K562 (cell line): ENCODE data around the gene RPL27A. TPM values are rescaled to one million over a fixed set of nuclear protein-coding genes. Genes with fewer than 3 reads are reported as not detected.

Experiments used
- ATAC-seq: fragments of 200-7000 bp; cut with Tn5 transposase; 3 replicates; pipeline ENCODE4 v1.9.1; 2020; ENCODE audit warnings: moderate library complexity
- BruUV-seq: library from RNA; stranded (reverse); fragments of 400-500 nt; replicated peaks from 2 replicates; lab custom pipeline; 2021; lab: Mats Ljungman, UMichigan
- CTCF ChIA-PET: fragments of 300-600 bp; formaldehyde crosslinking; extraction: SDS; loops from one replicate; lab custom pipeline; 2021; ENCODE audit warnings: low intra/inter-chr PET ratio; lab: Yijun Ruan, JAX
- POLR2A ChIA-PET: fragments of 300-600, 350-650 bp; sonication (Branson Sonifier 250); formaldehyde crosslinking; extraction: SDS; loops from one replicate; lab custom pipeline; 2021; ENCODE audit warnings: antibody characterized with exemption, inconsistent platforms; lab: Yijun Ruan, JAX
- DNase-seq, 4 experiments: peaks; one replicate each; pipeline versions ENCODE4 v3.0.0 to v3.0.0-alpha.2; 2011 to 2018; ENCODE audit warnings: low spot score in 3 of 4, mixed read lengths in 3 of 4; ENCODE audit errors: extremely low read depth in 1 of 4
- FAIRE-seq: peaks from 2 replicates; lab custom pipeline; 2011; peaks lifted over from hg19 to GRCh38; lab: Jason Lieb, UNC
- H2AFZ ChIP-seq: 2 replicates; pipeline ENCODE4 v1.6.0; 2011; ENCODE audit warnings: low read depth, low read length, control low read depth, inconsistent platforms
- H3K27ac ChIP-seq: fragments of 200-600 bp; 3 replicates; pipeline ENCODE4 v1.8.0; 2011; ENCODE audit warnings: low read depth, mild to moderate bottlenecking, control low read depth, inconsistent platforms, low read length, moderate library complexity, mixed read lengths; ENCODE audit errors: extremely low read depth
- H3K27me3 ChIP-seq, 2 experiments: fragments of 300-600 bp in 1 of 2; 2 replicates in 1 of 2; 3 replicates in 1 of 2; pipeline versions ENCODE4 v1.6.0 to v1.8.0; 2011; ENCODE audit warnings: inconsistent platforms in 2 of 2, low read length in 2 of 2, mild to moderate bottlenecking in 1 of 2, mixed read lengths in 1 of 2, moderate library complexity in 1 of 2; ENCODE audit not compliant: control insufficient read depth in 2 of 2, insufficient read depth in 2 of 2
- H3K36me3 ChIP-seq: fragments of 300-600 bp; 3 replicates; pipeline ENCODE4 v1.8.0; 2011; ENCODE audit warnings: mild to moderate bottlenecking, low read length, inconsistent platforms; ENCODE audit not compliant: control insufficient read depth, insufficient read depth
- H3K4me1 ChIP-seq, 2 experiments: fragments of 200-600 bp in 1 of 2; replicated peaks in 1 of 2; 2 replicates in 1 of 2; 3 replicates in 1 of 2; pipeline versions ENCODE4 v1.5.1 to v1.8.0; 2011; ENCODE audit warnings: inconsistent platforms in 2 of 2, low read length in 2 of 2, mild to moderate bottlenecking in 1 of 2, mixed read lengths in 1 of 2, moderate library complexity in 1 of 2; ENCODE audit not compliant: control insufficient read depth in 2 of 2, insufficient read depth in 2 of 2
- H3K4me2 ChIP-seq: 2 replicates; pipeline ENCODE4 v1.6.1; 2011; ENCODE audit warnings: low read length, control low read depth, inconsistent platforms, mixed read lengths; ENCODE audit not compliant: insufficient read depth
- H3K4me3 ChIP-seq: fragments of 200-600 bp; sonication (generic), shearing (Covaris generic); 2 replicates; pipeline ENCODE4 v1.5.1; 2016; ENCODE audit warnings: control low read depth, inconsistent platforms
- H3K79me2 ChIP-seq: fragments of 200-600 bp; 3 replicates; pipeline ENCODE4 v1.8.0; 2011; ENCODE audit warnings: low read length, inconsistent platforms; ENCODE audit not compliant: control insufficient read depth, insufficient read depth
- H3K9ac ChIP-seq, 2 experiments: 2 replicates each; pipeline versions ENCODE4 v1.6.0 to v1.6.1; 2011; ENCODE audit warnings: low read depth in 2 of 2, low read length in 2 of 2, control low read depth in 1 of 2, inconsistent platforms in 1 of 2, mild to moderate bottlenecking in 1 of 2, mixed read lengths in 1 of 2; ENCODE audit not compliant: insufficient read depth in 1 of 2
- H3K9me1 ChIP-seq: one replicate; pipeline ENCODE4 v1.6.0; 2011; ENCODE audit warnings: inconsistent platforms, mild to moderate bottlenecking, low read length, moderate library complexity; ENCODE audit not compliant: control insufficient read depth, insufficient read depth
- H3K9me3 ChIP-seq: replicated peaks from 2 replicates; pipeline ENCODE4 v1.5.1; 2011; ENCODE audit warnings: low read depth, low read length, inconsistent platforms; ENCODE audit not compliant: control insufficient read depth, insufficient read depth
- H4K20me1 ChIP-seq: replicated peaks from 2 replicates; pipeline ENCODE4 v1.6.1; 2011; ENCODE audit warnings: low read length, inconsistent platforms, mixed read lengths; ENCODE audit not compliant: control insufficient read depth, insufficient read depth
- BRCA1 ChIP-seq, 2 experiments: fragments of 450-650 bp in 1 of 2; sonication (generic) in 1 of 2; formaldehyde crosslinking in 1 of 2; IDR thresholded peaks; 2 replicates each; pipeline versions ENCODE4 v1.5.0 to v1.6.1; 2017 to 2020; ENCODE audit warnings: mild to moderate bottlenecking in 1 of 2, missing genetic modification reagents in 1 of 2
- CEBPB ChIP-seq: fragments of 450-650 bp; IDR thresholded peaks from 2 replicates; pipeline ENCODE4 v1.6.1; 2016; ENCODE audit warnings: missing genetic modification characterization, missing compliant biosample characterization
- ETS2 ChIP-seq: IDR thresholded peaks from 2 replicates; pipeline ENCODE4 v1.6.1; 2016; ENCODE audit warnings: borderline replicate concordance, missing genetic modification characterization, mild to moderate bottlenecking, moderate library complexity, missing compliant biosample characterization; ENCODE audit not compliant: poor library complexity, severe bottlenecking
- HCFC1 ChIP-seq: IDR thresholded peaks from 2 replicates; pipeline ENCODE4 v1.6.1; 2012; ENCODE audit warnings: low read depth, low read length, improper control_type of control experiment
- HDAC6 ChIP-seq: IDR thresholded peaks from 2 replicates; pipeline ENCODE4 v1.6.1; 2012; ENCODE audit warnings: low read depth, mild to moderate bottlenecking, control low read depth, inconsistent platforms, low read length, moderate library complexity
- HNRNPL ChIP-seq: fragments of 200-400 bp; formaldehyde crosslinking; IDR thresholded peaks from 2 replicates; pipeline ENCODE4 v1.6.1; 2017; ENCODE audit warnings: low read depth, mild to moderate bottlenecking, low read length
- KDM5B ChIP-seq: fragments of 200-600 bp; sonication (generic); IDR thresholded peaks from 2 replicates; pipeline ENCODE4 v1.6.1; 2012; ENCODE audit warnings: low read depth, mild to moderate bottlenecking, moderate library complexity, low read length, control low read depth, inconsistent platforms; ENCODE audit not compliant: insufficient replicate concordance
- NUFIP1 ChIP-seq: fragments of 450-650 bp; IDR thresholded peaks from 2 replicates; pipeline ENCODE4 v1.6.1; 2018; ENCODE audit not compliant: partially characterized antibody
- PML ChIP-seq: IDR thresholded peaks from 2 replicates; pipeline ENCODE4 v1.6.1; 2012; ENCODE audit warnings: low read length, inconsistent platforms
- POLR2AphosphoS5 ChIP-seq: IDR thresholded peaks from 2 replicates; pipeline ENCODE4 v1.6.1; 2011; ENCODE audit warnings: mild to moderate bottlenecking, low read depth, low read length, moderate library complexity; ENCODE audit not compliant: control insufficient read depth, insufficient read depth
- SRSF1 ChIP-seq: fragments of 200-400 bp; formaldehyde crosslinking; IDR thresholded peaks from 2 replicates; pipeline ENCODE4 v1.6.1; 2017; ENCODE audit warnings: mild to moderate bottlenecking, low read depth, low read length, moderate library complexity
- TCFL5 ChIP-seq: fragments of 250-450 bp; sonication (Bioruptor Pico); conservative IDR thresholded peaks from 2 replicates; pipeline ENCODE4 v1.6.1; 2021; ENCODE audit warnings: mild to moderate bottlenecking, moderate library complexity, matching md5 sums
- ZFX ChIP-seq: sonication (generic); formaldehyde crosslinking; IDR thresholded peaks from 2 replicates; pipeline ENCODE4 v1.8.0; 2022; ENCODE audit warnings: mild to moderate bottlenecking, missing genetic modification reagents, moderate library complexity
- ZZZ3 ChIP-seq: fragments of 450-650 bp; IDR thresholded peaks from 2 replicates; pipeline ENCODE4 v1.6.1; 2016; ENCODE audit warnings: antibody characterized with exemption, mild to moderate bottlenecking, moderate library complexity
- WGBS: fragments of 100-300 bp; shearing (Covaris generic); methylation state at CpG from one replicate; pipeline ENCODE4 v1.1.6; 2016; ENCODE audit warnings: low coverage, mixed read lengths; ENCODE audit not compliant: insufficient coverage; ENCODE audit errors: missing lambda C conversion rate; 5-methylcytosine and 5-hydroxymethylcytosine counted together
- in situ Hi-C: fragments of 300-500 bp; cut with MboI; formaldehyde crosslinking; loops from 4 replicates; pipeline ENCODE4 v1.15.0; 2018; ENCODE audit warnings: inconsistent platforms, mixed read lengths
- intact Hi-C: fragments of 100-400 bp; cut with micrococcal nuclease; formaldehyde crosslinking; loops from 2 replicates; pipeline ENCODE4 v1.14.2; 2022
- polyA plus RNA-seq, 8 experiments: library from polyadenylated mRNA; depleted of rRNA in 4 of 8; stranded (reverse) in 5 of 8; unstranded in 3 of 8; fragments of >200 nt; fragmentation: Nextera tagmentation in 2 of 8; fragmentation: Illumina TruSeq in 1 of 8; extraction: Ambion mirVana in 2 of 8; extraction: Trizol in 1 of 8; gene quantifications; 2 replicates each; pipeline versions ENCODE4 v1.2.1 to v1.2.3, GENCODE V29; 2011 to 2014; ENCODE audit warnings: inconsistent platforms in 1 of 8, missing spikeins in 1 of 8
- total RNA-seq, 7 experiments: library from RNA; depleted of rRNA in 6 of 7; stranded (reverse); fragments of >200 nt in 6 of 7; fragmentation: Illumina TruSeq in 2 of 7; extraction: Trizol in 2 of 7; gene quantifications; 2 replicates each; pipeline versions ENCODE4 v1.2.1 to v1.2.3, GENCODE V29; 2011 to 2021; ENCODE audit warnings: low replicate concordance in 1 of 7
- TF ChIP-seq, protein P1 (sequence below): IDR thresholded peaks from 2 replicates; pipeline ENCODE4 v1.6.1; 2014; ENCODE audit warnings: antibody characterized with exemption
- TF ChIP-seq, protein P2 (sequence below): fragments of 250-450 bp; sonication (Bioruptor Pico); IDR thresholded peaks from 2 replicates; pipeline ENCODE4 v1.9.0; 2021; ENCODE audit warnings: mild to moderate bottlenecking, inconsistent platforms

Gene RPL27A
- total and polyA plus RNA-seq, 9 of the 15 experiments (the other 6 are each of a cell fraction or from before 2014, with no cell fraction given) = 790 to 4,241 (median 2,267) TPM

DNA sequence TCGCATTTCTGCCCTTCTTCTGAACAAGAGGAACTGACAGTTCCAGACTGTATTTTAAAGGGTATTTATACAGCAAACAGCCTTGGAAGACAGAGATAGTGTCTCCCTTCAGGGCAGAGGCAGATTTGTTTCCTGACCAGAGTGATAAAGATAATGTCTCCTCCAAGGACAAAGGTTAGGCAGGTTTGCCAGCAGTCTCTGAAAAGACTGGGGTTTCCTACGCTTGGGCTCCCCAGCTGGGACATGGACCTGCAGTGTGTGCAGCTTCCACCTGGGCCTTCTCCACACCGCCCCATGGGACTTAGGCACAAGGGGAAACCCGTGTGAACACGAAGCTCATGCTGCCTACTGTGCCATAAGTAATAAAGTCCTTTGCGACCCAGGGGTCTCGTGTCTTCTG lies 42.1 kb downstream of the RPL27A start:
- no peak for DNase-seq
- in situ Hi-C loops (no loop called here), intact Hi-C loops (no loop called here)

More for the DNA sequence above, 42.1 kb downstream of the RPL27A start:
- Histone ChIP-seq H3K9me1 (peaks cover 3% of the 10 kb centered on the region), H3K79me2 (no peaks in the 10 kb centered on the region), H3K27me3 (peaks cover 21 to 64% of the 10 kb centered on the region in 2 experiments; a peak in 3 of 5 replicates), H2AFZ (no peak overlapping the region), H3K9ac (no peak overlapping the region), H3K4me3 (no peak overlapping the region), H3K4me2 (no peak overlapping the region), H3K27ac (no peak overlapping the region), H3K4me1 (no peaks in the 10 kb centered on the region; a peak in 1 of 5 replicates), H3K36me3 (no peaks in the 10 kb centered on the region), H3K9me3 (no peaks in the 10 kb centered on the region), H4K20me1 (no peaks in the 10 kb centered on the region)
- ChIA-PET POLR2A (interaction anchor here (1.0 kb wide), 1 partner anchor 13 kb away, joined by 5 read pairs; no protein-coding TSS in a partner anchor), CTCF (no interaction called here)
- FAIRE-seq = no peak
- WGBS = 8% methylated on average over 7 of the region's 7 CpGs
- no peak for TF ChIP-seq SRSF1
- TF ChIP-seq PML = no peak
- TF ChIP-seq ZZZ3 = no peak
- no peak for TF ChIP-seq CEBPB (tag)
- no peak for TF ChIP-seq KDM5B
- no peak for TF ChIP-seq TCFL5 (CRISPR knock-in tag)
- TF ChIP-seq ETS2 (tag) = no peak
- TF ChIP-seq, protein P1, sequence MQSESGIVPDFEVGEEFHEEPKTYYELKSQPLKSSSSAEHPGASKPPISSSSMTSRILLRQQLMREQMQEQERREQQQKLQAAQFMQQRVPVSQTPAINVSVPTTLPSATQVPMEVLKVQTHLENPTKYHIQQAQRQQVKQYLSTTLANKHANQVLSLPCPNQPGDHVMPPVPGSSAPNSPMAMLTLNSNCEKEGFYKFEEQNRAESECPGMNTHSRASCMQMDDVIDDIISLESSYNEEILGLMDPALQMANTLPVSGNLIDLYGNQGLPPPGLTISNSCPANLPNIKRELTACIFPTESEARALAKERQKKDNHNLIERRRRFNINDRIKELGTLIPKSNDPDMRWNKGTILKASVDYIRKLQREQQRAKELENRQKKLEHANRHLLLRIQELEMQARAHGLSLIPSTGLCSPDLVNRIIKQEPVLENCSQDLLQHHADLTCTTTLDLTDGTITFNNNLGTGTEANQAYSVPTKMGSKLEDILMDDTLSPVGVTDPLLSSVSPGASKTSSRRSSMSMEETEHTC = no peak
- TF ChIP-seq HDAC6 = no peak
- TF ChIP-seq HNRNPL = no peak
- TF ChIP-seq BRCA1 (IDR thresholded peaks at IDR 0.05) = no peak
- TF ChIP-seq BRCA1 (CRISPR knock-in tag; IDR thresholded peaks at IDR 0.05) = no peak
- TF ChIP-seq, protein P2, sequence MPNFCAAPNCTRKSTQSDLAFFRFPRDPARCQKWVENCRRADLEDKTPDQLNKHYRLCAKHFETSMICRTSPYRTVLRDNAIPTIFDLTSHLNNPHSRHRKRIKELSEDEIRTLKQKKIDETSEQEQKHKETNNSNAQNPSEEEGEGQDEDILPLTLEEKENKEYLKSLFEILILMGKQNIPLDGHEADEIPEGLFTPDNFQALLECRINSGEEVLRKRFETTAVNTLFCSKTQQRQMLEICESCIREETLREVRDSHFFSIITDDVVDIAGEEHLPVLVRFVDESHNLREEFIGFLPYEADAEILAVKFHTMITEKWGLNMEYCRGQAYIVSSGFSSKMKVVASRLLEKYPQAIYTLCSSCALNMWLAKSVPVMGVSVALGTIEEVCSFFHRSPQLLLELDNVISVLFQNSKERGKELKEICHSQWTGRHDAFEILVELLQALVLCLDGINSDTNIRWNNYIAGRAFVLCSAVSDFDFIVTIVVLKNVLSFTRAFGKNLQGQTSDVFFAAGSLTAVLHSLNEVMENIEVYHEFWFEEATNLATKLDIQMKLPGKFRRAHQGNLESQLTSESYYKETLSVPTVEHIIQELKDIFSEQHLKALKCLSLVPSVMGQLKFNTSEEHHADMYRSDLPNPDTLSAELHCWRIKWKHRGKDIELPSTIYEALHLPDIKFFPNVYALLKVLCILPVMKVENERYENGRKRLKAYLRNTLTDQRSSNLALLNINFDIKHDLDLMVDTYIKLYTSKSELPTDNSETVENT (CRISPR knock-in tag) = no peak
- no peak for TF ChIP-seq NUFIP1
- TF ChIP-seq ZFX = no peak
- no peak for TF ChIP-seq POLR2AphosphoS5
- no peak for TF ChIP-seq HCFC1
- BruUV-seq = no TSS peak
- no peak for ATAC-seq
